Activated CD4-positive, alpha-beta T cell treated with anti-CD3 and anti-CD28 coated beads, Interleukin-2, amount 50 U/mL, for 48 hours (primary cell): Measurements from ENCODE around the gene ST6GALNAC5.

Source experiments
- DNase-seq, 2 experiments: peaks; one replicate each; pipeline ENCODE4 v3.0.0-alpha.2; 2020

ST6GALNAC5 gene

DNA sequence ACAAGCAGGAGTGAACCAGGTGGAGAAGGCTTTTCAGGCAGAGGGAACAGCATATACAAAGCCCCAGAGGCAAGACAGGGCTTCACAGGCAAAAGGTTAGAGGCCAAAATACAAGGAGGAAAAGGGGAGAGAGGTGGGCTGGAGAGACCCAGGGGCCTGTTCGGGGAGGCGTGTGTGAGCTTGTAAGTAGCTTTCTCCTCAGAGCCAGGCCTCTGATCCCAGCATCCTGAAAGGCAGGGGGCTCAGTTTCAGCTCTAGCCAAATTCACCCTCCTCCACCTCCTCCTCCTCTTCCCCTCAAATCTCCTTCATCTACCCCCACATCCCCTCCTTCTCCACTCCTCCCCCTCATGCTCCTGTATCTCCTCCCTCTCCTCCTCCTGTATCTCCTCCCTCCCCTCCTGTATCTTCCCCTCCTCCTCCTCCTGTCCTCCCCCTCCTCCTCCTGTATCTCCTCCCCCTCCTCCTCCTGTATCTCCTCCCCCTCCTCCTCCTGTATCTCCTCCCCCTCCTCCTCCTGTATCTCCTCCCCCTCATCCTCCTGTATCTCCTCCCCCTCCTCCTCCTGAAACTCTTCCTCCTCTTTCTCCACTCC, 148.6 kb downstream of the ST6GALNAC5 start:
- no peak for DNase-seq

DNA sequence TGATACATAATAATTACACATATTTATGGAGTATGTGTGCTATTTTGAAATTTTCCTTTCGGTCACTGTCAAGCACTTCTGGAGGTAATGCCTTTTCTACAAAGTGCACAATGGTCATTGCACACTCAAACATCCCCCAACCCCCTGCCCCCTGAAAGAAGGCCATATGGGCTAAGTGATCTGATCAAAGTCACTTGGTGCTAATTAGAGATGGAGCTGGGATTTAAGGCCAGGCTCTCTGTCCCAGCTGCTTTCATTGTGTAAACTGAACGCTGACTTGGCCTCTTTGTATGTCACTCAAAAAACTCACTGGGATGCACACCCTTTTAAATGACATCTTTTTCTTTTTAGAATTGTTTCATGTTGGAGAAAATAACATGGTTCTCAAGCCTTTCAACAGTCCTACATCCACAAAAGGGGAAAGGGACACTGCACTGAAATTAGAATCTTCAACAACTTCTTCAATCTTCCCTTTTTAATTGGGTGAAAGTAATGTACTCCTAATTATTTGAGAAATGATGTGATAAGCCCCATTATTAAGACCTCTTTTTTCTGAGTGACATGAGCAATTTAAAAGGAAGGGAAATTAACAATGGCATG, 149.2 kb downstream of the ST6GALNAC5 start:
- no peak for DNase-seq

DNA sequence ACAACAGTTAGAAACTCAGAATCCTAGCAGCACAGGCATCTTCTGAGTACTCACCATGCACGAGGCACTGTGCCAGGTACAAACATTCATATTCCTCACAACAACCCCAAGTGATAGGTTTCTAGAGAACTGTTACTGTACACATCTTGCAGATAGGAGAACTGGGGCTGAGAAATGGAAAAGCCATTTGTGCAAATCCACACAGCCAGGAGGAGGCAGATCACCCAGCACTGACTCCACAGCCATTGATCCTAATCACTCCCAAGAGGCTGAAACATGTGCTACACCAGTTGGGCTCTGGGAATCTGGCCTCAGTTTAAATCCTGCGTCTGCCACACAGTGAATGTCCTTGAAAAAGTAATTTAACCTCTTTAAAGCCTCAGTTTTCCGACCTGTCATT, 151.0 kb downstream of the ST6GALNAC5 start:
- DNase-seq: no peak

DNA sequence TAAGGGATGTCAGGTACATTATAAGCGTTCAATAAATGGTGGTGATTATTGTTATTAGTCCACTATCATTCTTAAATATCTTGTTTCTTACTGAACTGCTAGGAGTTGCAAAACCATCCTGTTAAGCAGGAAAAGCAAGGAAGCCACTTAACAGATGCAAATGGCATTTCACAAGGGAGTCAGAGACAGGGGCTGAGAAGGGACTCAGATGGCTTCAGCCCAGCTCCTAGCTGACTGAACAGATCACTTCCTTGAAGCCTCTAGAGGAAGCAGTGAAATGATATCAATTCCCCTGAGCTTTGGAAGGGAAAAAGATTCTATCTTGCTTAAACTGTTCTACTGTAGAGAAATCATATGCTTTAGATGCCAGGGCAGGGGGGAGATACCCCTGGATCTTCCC, 151.5 kb downstream of the ST6GALNAC5 start:
- DNase-seq: no peak

DNA sequence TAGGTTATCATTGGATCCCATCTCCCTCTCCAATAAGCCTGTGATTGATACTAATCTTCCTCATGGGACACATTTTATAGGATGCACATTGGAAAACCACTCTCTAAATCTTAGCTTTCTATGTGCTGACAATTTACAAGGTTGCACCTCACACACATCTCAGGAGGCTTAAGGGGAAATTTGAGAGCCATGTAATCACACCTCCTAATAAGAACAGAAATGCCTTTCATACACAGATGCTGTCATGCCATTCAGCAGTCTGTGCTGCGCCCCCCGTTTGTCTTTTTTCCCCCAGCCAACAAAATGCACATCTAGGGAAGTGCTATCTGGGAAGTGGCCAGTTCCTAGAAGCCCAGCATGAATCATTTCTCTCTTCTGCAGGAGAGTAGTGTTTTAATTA, 154.5 kb downstream of the ST6GALNAC5 start:
- DNase-seq: no peak

DNA sequence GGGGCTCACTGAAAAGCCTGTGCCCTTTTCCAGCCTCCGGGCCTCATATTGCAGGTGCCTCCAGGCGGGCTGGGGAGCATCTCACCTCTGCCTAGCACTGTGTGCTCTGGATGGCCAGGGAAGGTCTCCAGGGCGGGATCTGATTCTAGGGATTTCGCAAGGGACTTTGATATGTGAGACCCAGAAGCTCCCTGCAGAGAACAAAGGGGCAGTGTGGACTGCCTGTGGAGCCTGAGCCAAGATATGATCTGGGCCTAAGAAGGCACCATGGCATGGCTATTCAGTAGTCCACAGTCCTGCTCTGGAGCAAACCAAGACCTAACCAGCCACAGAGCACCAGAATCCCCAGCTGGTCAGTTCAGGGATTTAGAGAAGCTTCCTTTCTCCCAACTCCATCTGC, 157.2 kb downstream of the ST6GALNAC5 start:
- no peak for DNase-seq

DNA sequence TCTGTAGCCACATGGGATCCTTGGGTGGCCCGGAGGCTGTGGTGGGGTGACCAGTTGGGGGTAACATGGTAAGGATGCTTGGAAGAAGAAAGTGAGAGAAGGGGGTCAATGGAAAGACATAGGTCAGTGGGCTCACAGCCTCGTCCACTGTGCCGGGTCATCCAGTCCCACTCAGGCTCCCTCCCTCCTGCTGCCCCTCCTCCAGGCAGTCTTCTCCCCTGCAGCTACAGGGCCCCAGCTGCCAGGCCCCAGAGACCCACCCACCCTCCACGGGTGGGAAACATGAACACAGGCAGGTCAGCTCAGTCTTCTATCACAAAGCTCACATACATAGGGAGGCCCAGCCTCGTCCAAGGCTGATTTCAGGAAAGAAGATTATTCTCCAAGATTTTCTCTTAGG, 158.3 kb downstream of the ST6GALNAC5 start:
- no peak for DNase-seq

DNA sequence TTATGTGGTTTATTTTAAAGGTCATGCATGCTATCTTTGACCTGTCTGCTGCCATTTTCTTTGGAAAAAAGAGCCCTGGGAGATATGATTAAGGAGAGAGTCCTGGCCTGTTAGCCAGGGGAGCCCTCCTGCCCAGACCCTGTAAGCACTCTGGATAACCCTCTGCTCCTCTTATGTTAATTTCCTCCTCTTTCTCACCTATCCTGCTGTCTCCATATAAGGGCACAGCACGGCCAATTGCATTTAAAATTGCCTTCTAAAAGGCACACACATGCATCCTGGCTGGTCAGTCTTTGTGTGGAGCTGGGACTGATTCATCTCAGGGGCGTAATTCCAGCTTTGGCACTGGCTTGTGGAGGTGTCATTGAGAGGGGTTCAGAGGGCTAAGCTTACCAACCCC, 158.9 kb downstream of the ST6GALNAC5 start:
- DNase-seq: no peak

DNA sequence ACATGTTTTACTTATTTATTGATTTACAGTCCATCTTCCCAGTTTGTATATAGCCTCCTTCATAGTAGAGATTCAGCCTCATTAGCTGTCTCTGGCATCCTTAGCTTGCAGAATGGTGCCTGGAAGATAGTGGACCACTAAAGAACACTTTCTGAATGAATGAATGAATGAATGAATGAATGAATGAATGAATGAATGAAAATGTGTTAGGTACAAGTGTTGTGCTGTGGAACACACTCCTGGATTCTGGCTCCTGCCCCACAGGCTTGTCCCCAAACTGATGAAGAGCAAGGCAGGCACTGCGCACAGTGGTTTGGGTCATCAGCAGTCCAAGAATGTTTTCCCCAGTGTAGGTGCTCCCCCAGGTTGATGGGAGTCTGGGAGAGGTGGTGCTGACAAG, 159.4 kb downstream of the ST6GALNAC5 start:
- no peak for DNase-seq

DNA sequence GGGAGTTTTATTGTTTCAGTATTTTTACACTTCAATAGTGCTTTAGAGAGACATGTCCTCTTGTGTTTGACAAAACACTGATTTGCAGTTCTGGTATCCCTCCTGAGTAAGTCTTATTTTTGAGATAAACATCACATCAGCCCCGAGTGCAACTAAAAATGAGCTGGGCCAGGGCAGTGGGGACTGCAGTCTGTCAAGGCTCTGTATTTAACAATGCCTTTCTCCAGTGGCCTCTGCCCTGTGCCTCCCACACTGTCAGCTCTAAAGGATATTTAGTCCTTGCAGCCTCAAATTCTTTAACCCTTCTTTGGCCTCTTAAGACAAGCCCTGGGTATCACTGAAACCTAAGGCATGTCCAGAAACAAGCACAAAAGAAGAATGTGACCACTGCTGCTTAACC, 160.6 kb downstream of the ST6GALNAC5 start:
- DNase-seq: no peak

DNA sequence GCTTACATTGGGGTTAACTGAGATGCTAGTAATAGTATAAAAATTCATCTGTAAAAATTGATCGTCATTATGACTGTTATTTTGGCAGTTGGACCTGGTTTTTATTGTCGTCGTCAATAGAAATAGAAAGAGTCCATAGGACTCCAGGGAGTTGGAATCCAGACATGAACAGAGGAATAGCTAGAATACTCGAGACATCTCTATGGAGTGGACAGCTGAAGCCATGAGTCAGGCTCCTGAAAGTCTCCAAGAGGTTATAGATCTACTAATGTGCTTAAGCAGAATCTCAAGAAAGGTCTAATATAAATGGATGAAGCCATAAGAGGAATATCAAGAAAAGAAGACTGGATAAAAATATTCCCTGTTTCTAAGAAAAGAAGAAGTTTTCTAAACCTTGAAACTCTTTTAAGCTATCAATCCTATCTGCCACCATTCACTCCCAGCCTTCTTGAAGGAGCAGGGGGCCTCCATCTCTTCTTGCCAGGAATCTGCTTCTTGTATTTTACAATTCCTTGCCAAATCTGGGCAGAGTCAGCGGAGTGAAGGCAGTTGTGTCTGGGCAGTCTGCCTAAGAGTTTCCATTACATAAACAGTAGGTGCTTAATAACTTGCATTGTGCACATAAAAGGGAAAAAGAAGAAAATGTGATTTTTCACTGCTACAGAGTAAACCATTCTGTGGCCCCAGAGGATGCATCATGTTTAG, 163.3 kb downstream of the ST6GALNAC5 start:
- DNase-seq: no peak

DNA sequence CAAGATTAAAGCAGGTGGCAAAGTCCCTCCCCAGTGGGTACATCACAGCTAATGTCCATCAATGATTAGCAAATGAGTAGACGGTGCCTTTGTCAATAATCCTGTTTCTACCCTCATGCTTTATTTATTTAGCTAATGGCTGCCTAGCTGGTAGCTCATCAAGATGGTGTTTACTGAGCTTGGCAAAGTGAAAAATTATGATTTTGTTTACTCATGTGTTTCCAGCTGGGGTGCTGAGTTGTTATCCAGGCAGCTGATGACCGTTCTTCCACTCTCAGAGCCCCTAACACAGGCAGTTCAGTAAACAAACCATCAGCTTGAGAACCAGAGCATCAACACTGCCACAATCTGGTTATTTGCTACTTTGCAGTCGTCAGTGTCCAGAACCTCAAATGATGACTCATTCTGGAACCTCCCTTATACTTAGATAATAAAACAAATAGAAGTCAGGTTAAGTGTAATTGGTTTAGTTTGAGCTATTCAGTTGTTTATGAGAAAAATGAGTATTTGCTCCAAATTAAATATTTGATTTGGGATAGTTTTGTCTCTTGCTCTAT, 163.9 kb downstream of the ST6GALNAC5 start:
- no peak for DNase-seq

DNA sequence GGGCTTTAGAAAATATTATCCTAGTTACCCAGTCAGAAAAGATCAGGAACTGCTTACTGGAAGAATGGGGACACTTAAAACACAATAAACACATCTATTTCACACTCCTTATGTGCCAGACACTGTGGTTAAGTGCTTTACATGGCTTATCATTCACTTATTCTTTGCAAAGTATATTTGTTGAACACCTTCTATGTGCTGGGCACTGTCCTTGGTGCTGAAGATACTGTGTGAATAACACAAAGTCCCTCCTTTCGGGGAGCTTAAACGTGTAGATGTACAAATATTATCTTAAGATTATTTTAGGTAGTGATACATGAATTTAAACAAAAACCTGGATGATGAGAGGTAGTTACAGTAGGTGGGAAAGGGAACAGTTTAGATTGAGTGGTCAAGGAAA, 169.3 kb downstream of the ST6GALNAC5 start:
- DNase-seq: peak; percentile 4 to 12

DNA sequence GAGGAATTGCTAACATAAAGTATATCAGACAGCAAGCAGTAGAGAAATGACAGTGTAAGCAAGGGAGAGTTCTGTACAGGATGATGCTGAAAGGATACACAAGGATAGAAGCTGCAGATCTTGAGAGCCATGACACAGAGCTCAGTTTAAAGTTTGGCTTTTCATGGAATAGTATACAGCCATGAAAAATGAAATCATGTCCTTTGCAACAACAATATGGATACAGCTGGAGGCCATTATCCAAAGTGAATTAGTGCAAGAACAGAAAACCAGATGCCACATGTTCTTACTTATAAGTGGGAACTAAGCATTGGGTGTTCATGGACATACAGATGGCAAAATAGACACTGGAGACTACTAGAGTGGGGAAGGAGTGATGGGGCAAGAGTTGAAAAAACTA, 169.8 kb downstream of the ST6GALNAC5 start:
- DNase-seq: no peak

DNA sequence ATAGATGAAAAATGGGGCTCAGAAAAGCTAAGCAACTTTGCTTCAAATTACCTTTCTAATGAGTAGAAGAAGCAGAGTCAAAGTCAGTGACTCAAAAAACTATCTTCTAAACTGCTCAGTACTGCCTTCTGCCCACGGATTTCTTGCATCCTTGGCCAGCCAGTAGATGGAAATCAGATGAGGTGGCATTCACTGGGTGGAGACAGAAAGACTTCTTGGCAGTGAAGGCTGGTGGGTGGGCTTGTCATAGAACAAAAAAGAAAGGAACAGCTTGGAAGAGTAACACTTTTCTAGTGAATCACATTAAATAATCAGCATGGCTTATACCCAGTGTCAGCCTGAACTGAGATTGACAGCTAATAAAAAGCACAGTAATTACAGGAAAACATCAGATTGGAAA, 170.7 kb downstream of the ST6GALNAC5 start:
- no peak for DNase-seq

DNA sequence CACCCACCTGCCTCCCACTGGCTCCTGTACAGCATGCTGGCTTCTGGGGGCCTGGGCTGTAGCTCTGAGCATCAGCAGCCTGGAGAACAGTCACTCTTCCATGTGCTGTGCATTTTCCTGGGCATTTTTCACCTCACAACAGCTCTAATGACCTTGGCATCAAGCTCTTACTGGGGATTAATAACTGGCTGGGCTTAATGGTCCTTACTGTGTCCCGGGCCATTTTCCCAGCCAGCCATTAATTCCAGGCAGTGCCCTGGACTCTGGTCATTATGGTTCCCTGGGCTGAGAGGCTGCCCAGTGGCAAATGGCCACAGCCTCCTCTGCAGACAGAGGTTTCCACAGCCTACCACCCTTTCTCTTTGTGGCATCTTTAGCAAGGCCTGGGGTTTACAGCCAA, 171.8 kb downstream of the ST6GALNAC5 start:
- DNase-seq: no peak

DNA sequence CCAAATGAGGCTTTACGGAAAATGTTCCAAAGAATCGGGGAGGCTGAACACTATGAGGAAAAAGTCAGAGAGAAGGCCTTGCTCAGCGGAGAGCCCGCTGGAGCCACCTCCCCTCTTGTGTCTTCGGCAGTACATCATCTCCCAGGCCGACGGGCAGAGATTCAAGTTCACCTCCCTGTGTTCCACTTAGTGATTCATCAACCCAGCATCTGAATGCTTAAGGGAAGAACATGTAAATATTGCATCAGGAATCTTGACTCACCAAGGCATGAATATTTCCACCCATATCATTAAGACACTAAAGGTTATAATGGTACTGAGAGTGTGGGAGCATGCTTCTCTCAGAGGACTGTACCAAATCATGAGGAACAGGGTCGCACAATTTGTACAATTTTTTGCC, 172.5 kb downstream of the ST6GALNAC5 start:
- no peak for DNase-seq

DNA sequence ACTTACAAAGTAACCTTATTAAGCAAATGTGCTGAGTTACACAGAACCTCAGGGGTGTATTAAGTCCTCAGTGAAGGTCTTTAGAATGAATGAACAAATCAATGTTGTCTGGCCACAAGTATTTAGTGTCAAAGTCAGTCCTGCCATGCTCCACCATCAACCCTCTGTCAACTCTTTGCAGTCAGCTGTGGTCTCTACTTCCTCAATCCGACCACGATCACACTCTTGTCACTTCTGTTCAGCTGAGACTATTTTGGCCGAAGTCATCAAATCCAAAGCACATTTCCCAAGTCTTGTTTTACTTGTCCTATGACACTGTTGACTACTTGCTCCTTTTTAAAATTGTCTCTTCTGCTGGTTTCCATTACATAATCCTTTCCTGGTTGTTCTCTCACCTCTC, 173.5 kb downstream of the ST6GALNAC5 start:
- DNase-seq: no peak

DNA sequence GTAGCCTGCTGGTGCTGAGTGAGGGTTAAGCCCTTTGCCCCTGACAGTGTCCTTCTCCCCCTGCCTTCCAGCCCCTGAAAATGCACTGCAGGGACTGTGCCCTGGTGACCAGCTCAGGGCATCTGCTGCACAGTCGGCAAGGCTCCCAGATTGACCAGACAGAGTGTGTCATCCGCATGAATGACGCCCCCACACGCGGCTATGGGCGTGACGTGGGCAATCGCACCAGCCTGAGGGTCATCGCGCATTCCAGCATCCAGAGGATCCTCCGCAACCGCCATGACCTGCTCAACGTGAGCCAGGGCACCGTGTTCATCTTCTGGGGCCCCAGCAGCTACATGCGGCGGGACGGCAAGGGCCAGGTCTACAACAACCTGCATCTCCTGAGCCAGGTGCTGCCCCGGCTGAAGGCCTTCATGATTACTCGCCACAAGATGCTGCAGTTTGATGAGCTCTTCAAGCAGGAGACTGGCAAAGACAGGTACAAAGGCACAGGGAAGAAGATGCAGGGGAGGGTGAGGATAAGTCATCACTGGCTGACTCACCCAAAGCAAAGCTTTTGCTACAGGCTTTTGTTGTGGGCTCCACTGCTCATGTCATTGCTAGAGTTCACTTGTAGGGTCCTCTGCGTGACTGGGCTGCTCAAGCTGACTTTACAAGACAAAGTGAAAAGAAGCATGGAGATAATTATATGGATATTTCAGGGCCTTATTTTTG, 177.0 kb downstream of the ST6GALNAC5 start:
- DNase-seq: no peak

DNA sequence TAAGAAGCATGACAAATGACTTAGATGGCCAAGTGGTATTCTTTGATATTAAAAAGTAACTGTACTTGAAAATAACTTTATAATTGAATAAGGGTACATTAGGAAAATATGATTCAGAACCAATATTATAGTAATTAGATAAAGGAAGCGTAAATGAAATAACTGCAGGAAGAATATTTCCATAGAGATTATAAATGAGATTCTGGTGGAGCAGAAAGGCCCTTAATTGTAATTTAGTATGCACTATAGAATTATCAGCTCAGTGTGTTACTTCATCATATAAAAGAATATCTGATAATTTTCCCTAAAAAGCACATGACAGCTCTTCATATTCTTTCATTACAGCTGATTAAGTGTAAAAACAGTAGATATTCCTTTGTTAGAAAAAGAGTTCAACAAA, 180.3 kb downstream of the ST6GALNAC5 start:
- DNase-seq: no peak

DNA sequence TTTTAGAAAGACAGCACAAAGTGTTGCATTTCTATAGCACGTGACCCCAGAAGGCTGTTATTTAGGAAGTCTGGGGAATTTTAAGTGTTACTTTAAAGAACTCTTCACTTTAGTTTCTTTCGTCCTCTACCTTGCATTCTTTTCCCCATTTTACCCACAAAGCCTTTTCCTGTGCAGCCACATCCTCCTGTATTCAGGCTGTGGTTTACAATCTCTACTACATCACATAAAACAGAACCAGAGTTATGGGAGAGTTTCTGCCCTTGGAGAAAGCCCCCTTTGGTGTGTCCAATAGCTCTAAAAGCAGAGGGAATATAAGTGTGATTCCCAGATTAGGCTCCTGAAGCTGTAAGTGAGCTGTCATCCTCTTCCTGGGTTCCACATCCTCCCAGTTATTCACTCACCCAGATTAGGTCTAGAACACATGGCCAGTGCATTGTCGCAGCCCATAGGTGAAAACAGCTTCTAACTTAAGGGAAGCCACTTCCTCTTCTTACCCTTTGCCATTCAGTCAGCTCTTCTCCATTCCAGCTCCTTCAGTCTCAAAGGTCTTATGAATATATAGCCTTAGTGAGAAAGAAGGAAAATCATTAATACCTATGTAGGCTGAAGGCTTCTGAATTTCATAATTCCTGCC, 180.8 kb downstream of the ST6GALNAC5 start:
- no peak for DNase-seq

DNA sequence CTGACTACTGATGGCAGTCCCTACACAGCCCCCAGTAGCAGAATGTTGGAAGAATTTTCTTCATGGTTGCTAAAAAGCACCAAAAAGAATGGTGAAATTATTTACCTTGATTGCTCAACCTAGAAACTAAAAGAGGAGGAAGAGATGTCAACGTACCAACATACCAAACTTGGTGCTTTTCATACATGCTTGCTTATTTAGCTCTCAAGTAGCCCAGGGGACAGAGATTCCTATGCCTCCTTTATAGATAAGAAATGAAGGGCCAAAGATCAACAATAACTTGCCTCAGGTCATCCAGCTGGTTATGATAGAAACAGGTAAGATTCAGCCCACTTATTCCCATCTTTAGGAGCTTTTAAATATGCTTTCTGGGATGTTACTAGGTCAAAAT, 181.3 kb downstream of the ST6GALNAC5 start:
- DNase-seq: no peak

DNA sequence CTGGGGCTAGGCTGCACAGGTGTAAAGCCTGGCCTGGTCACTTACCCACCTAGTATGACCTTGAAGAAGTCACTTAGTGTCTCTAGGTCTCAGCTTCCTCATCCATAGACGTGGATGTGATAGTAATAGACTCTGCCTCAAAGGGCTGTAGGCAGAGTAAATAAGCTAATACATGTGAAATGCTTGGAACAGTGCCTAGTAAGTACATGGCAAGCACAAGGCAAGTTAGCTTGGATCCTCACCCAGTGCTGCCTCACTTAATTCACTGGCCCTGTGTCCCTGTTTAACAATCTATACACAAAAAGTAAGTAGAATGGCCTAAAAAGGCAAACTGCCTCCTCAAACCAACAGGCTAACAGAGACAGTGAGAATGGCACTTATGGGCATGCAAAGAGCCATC, 184.1 kb downstream of the ST6GALNAC5 start:
- DNase-seq: no peak
